T-helper 1 cell (primary cell): ENCODE measurements around the gene MMRN2.

Experiments used
- DNase-seq, 5 donors: peaks; one replicate each; pipeline ENCODE4 v3.0.0-alpha.2; 2012 to 2020

Gene MMRN2

GRCh38 chr10:86970162-86970981, 13.0 kb upstream of the MMRN2 start:
- DNase-seq, result peak in 1 of 5 donors; percentile 15

GRCh38 chr10:86969421-86970041, 12.1 kb upstream of the MMRN2 start:
- DNase-seq, result no peak

GRCh38 chr10:86968994-86969355, 11.6 kb upstream of the MMRN2 start:
- no peak for DNase-seq

GRCh38 chr10:86968271-86968993, 11.0 kb upstream of the MMRN2 start, which contains the start of gene ADIRF:
Gene ADIRF (plus strand): TSS chr10:86968482. CDS start chr10:86968545, 63 bp downstream.
- no peak for DNase-seq

GRCh38 chr10:86967481-86967941, 10.1 kb upstream of the MMRN2 start:
- no peak for DNase-seq

GRCh38 chr10:86965986-86966654, 8.7 kb upstream of the MMRN2 start:
- DNase-seq, result no peak

GRCh38 chr10:86964847-86965190, 7.4 kb upstream of the MMRN2 start:
- no peak for DNase-seq

GRCh38 chr10:86964061-86964846, 6.8 kb upstream of the MMRN2 start:
- no peak for DNase-seq

GRCh38 chr10:86963341-86963919, 6.0 kb upstream of the MMRN2 start:
- no peak for DNase-seq

GRCh38 chr10:86962981-86963310, 5.5 kb upstream of the MMRN2 start:
- no peak for DNase-seq

GRCh38 chr10:86962136-86962980, 4.9 kb upstream of the MMRN2 start:
- DNase-seq, result no peak

- no peak for DNase-seq
These were observed 4.2 kb upstream of the MMRN2 start for GRCh38 chr10:86961481-86962091.

- no peak for DNase-seq
These were observed 3.5 kb upstream of the MMRN2 start for GRCh38 chr10:86960863-86961434.

- DNase-seq, result peak in 3 of 5 donors; percentile 25 to 64 (median 28)
These were observed 2.8 kb upstream of the MMRN2 start for GRCh38 chr10:86960003-86960862.

- no peak for DNase-seq
These were observed 2.3 kb upstream of the MMRN2 start for GRCh38 chr10:86959737-86960002.

GRCh38 chr10:86958901-86959736, 1.7 kb upstream of the MMRN2 start:
- DNase-seq, result no peak

- no peak for DNase-seq
These were observed 893 bp upstream of the MMRN2 start, which contains the start of gene SNCG for GRCh38 chr10:86958116-86958900. Gene SNCG (plus strand): TSS chr10:86958599. CDS start chr10:86958698, 99 bp downstream.
